Measurements from ENCODE around the gene TSPEAR.

TSPEAR gene

DNA sequence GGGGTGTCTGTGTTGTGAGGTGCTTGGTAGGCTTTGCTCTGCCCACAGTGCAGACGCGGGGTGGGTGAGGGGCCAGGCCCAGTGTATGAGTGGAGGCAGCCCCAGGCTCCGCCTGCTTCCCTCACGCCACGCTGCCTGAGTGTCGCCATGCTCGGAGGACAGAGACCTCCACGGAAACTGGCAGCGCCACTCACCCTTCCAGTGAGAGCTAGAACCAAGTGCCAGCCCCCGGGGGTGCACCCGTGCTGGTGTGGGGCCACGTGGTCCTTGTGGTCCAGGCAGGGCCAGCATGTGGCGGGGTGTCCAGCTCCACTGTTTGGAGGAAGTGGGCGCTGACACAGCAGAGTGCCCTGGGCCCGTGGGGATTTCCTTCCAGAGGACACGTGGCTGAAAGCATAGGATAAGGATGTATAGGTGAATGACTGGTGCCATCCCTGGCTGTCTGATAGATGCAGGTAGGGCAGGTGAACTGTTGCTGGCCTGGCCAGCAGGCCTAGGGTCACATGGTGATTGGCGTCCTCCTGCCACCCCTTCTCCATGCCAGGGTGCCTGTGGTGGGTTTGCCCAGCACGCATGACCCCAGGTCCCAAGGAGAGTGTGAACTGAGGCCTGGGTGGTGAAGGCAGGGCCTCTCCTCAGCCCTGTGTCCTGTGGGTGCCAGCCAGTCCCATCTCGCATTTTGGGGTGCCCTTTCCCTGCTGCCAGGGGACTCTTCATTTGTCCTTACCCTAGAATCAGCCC is 252.2 kb downstream of the TSPEAR start:
- H3K9ac ChIP-seq (ENCODE audit: low read depth, low read length) = no peak overlapping the region
- H3K27me3 ChIP-seq (ENCODE audit: control insufficient read depth, insufficient read depth, low read length) = peaks cover 5% of the 10 kb centered on the region; the same call in 1 of the 2 replicates
- H3K4me1 ChIP-seq (ENCODE audit: control insufficient read depth, insufficient read depth, low read length) = no peaks in the 10 kb centered on the region
- H3K27ac ChIP-seq (ENCODE audit: low read depth, low read length) = no peak overlapping the region
- no peak overlapping the region for H3K4me3 ChIP-seq (ENCODE audit: low read depth, low read length)
- H3K9me3 ChIP-seq (ENCODE audit: control insufficient read depth, insufficient read depth, low read length) = no peaks in the 10 kb centered on the region
- H3K36me3 ChIP-seq (ENCODE audit: control insufficient read depth, insufficient read depth, low read length) = no peaks in the 10 kb centered on the region

DNA sequence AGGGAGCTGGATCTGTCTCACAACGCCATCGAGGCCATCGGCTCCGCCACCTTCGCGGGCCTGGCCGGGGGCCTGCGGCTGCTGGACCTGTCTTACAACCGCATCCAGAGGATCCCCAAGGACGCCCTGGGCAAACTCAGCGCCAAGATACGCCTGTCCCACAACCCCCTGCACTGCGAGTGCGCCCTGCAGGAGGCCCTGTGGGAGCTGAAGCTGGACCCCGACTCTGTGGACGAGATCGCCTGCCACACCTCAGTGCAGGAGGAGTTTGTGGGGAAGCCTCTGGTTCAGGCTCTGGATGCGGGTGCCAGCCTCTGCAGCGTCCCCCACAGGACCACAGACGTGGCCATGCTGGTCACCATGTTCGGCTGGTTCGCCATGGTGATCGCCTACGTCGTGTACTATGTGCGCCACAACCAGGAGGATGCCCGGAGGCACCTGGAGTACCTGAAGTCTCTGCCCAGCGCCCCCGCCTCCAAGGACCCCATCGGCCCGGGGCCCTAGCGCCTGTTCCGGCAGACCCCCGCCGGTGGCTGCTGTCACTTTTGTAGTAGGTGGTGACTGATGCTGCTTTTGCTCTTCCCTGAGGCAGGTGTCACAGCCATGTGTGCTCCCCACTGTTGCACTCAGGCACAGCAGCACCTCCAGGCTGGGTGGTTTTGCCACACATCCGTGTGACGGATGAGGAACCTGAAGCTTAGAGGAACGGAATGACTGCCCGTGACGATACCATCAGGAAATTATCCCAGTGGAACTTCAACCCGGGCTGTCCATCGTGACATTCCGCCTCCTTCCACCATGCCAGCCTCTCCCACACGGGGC is 254.2 kb downstream of the TSPEAR start:
- no peaks in the 10 kb centered on the region for H3K9me3 ChIP-seq (ENCODE audit: control insufficient read depth, insufficient read depth, low read length)
- H3K36me3 ChIP-seq (ENCODE audit: control insufficient read depth, insufficient read depth, low read length) = no peaks in the 10 kb centered on the region
- no peak overlapping the region for H3K9ac ChIP-seq (ENCODE audit: low read depth, low read length)
- H3K4me1 ChIP-seq (ENCODE audit: control insufficient read depth, insufficient read depth, low read length) = no peaks in the 10 kb centered on the region
- H3K27me3 ChIP-seq (ENCODE audit: control insufficient read depth, insufficient read depth, low read length) = peaks cover 5% of the 10 kb centered on the region; the same call in 1 of the 2 replicates
- no peak overlapping the region for H3K27ac ChIP-seq (ENCODE audit: low read depth, low read length)
- H3K4me3 ChIP-seq (ENCODE audit: low read depth, low read length) = no peak overlapping the region

DNA sequence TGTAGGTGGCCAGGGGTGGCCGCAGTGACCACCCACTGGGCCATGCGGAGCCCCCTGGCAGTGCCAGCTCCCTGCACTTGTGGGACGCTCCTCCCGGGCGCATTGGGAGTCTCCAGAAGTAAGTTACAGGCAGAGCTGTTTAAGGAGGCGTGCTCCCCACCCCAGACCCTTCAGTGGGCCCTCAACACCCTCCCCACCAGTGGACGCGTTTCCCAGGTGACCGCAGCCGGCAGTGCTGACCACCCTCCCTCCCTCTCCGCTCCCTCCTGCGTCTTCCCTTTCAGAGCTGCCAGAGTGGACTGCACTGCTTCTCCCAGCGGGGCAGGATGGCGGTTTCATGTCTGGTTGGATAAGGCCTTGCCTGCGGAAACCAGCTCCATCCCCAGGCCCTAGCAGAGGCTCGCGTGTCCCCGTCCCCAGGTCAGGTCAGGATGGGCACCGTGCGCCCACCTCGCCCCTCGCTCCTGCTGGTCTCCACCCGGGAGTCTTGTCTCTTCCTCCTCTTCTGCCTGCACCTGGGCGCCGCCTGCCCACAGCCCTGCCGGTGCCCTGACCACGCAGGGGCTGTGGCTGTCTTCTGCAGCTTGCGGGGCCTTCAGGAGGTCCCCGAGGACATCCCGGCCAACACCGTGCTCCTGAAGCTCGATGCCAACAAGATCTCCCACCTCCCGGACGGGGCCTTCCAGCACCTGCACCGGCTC is 255.0 kb downstream of the TSPEAR start:
- Histone ChIP-seq H3K9me3 (ENCODE audit: control insufficient read depth, insufficient read depth, low read length) (no peaks in the 10 kb centered on the region), H3K27ac (ENCODE audit: low read depth, low read length) (no peak overlapping the region), H3K4me1 (ENCODE audit: control insufficient read depth, insufficient read depth, low read length) (no peaks in the 10 kb centered on the region), H3K27me3 (ENCODE audit: control insufficient read depth, insufficient read depth, low read length) (peaks cover 5% of the 10 kb centered on the region; the same call in 1 of the 2 replicates), H3K9ac (ENCODE audit: low read depth, low read length) (no peak overlapping the region), H3K4me3 (ENCODE audit: low read depth, low read length) (peak overlapping the region; percentile 64), H3K36me3 (ENCODE audit: control insufficient read depth, insufficient read depth, low read length) (no peaks in the 10 kb centered on the region)

DNA sequence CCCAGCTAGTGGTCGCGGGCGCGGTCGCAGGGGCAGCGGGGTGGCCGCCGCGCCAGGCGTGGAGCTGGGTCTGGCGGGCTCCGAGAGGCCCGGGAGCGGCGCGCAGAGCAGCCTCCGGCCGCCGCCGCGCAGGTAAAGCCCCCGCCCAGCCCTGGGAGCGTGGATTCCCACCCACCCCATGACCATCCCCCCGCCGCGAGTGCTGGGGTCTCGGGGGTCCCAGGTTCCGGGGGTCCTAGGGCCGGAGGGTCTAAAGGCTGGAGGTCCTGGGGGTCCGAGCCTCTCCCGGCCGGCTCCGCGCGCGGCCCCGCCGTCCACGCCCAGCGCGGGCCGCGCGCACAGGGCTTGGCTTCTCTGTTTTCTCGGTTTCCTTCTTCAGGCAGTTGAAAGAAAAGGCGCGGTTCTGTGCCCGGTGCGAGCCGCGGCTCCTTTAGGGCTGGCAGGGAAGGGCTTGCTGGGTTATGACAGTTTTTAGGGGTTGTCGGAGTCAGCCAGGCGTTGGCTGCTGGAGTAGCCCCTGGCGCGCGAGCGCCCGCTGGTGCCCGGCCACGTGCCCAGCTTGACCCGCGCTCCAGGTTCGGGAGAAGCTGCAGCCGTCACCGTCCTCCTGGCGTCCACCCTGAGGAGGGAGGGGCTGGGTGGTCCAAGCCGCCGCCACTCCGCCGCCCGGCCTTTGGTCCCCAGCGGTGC is 255.7 kb downstream of the TSPEAR start:
- peaks cover 5% of the 10 kb centered on the region; the same call in 1 of the 2 replicates for H3K27me3 ChIP-seq (ENCODE audit: control insufficient read depth, insufficient read depth, low read length)
- H3K36me3 ChIP-seq (ENCODE audit: control insufficient read depth, insufficient read depth, low read length) = no peaks in the 10 kb centered on the region
- H3K9ac ChIP-seq (ENCODE audit: low read depth, low read length) = no peak overlapping the region
- H3K4me1 ChIP-seq (ENCODE audit: control insufficient read depth, insufficient read depth, low read length) = no peaks in the 10 kb centered on the region
- H3K27ac ChIP-seq (ENCODE audit: low read depth, low read length) = no peak overlapping the region
- peak overlapping the region; percentile 64 for H3K4me3 ChIP-seq (ENCODE audit: low read depth, low read length)
- H3K9me3 ChIP-seq (ENCODE audit: control insufficient read depth, insufficient read depth, low read length) = no peaks in the 10 kb centered on the region

DNA sequence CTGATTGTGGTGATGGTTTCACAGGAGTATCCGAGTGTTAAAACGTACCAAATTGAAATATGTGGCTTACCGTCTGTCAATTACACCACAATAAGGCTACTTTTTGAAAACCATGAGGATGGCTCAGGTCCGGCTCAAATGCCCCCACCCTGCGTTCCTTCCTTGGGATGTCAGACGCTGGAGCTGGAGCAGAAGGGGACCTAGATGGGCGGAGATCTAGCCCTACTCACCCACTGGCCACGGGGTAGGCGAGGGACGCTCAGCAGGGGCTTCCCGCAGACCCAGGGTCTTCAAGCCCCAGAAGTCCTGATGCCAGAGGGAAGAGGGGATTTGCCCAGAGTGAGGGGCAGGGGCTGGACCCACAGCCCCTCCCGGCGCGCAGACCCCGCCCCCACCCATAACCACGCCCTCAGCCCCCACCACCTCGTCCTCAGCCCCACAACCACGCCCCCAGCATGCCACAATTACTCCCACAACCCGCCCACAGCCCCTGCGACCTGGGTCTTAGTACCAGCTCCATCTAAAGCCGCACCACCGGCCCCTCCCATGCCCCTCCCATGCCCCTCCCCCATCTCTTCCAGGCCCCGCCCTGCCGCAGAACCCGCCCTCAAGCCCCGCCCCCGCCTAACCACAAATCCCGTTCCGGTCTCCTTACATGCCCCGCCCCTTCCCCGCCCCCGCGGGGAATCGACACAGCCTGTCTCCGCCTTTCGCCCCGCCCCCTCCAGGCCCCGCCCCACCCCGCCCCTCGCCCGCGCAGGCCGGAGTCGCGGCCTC is 256.4 kb downstream of the TSPEAR start, which contains the start of gene LRRC3:
LRRC3 (plus strand) TSS at position 764 of the 777 bp plus-strand sequence. CDS start 1,135 bp downstream, outside the sequence.
- no peaks in the 10 kb centered on the region for H3K4me1 ChIP-seq (ENCODE audit: control insufficient read depth, insufficient read depth, low read length)
- peaks cover 5% of the 10 kb centered on the region; the same call in 1 of the 2 replicates for H3K27me3 ChIP-seq (ENCODE audit: control insufficient read depth, insufficient read depth, low read length)
- no peak within 1 kb of the TSS for H3K9ac ChIP-seq (ENCODE audit: low read depth, low read length)
- H3K27ac ChIP-seq (ENCODE audit: low read depth, low read length) = no peak within 1 kb of the TSS
- no peaks in the 10 kb centered on the region for H3K9me3 ChIP-seq (ENCODE audit: control insufficient read depth, insufficient read depth, low read length)
- H3K4me3 ChIP-seq (ENCODE audit: low read depth, low read length) = peak within 1 kb of the TSS; percentile 67
- no peaks in the 10 kb centered on the region for H3K36me3 ChIP-seq (ENCODE audit: control insufficient read depth, insufficient read depth, low read length)

DNA sequence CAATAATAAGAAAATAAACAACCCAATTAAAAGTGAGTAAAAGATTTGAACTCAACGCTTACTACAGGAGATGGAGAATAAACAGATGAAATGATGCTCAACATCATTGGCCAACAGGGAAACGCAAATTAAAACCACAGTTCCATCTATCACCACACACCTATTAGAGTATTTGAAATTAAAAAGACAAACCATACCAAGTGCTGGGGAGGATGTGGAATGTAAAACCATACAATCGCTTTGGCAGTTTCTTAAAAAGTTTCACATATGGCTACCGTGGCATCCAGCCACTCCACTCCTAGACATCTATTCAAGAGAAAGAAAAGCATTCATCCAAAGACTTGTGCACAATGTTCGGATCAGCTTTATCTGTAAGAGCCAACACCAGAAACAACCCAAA is 257.3 kb downstream of the TSPEAR start:
- Histone ChIP-seq H3K9me3 (ENCODE audit: control insufficient read depth, insufficient read depth, low read length) (no peaks in the 10 kb centered on the region), H3K4me3 (ENCODE audit: low read depth, low read length) (no peak overlapping the region), H3K27ac (ENCODE audit: low read depth, low read length) (no peak overlapping the region), H3K9ac (ENCODE audit: low read depth, low read length) (no peak overlapping the region), H3K27me3 (ENCODE audit: control insufficient read depth, insufficient read depth, low read length) (peaks cover 5% of the 10 kb centered on the region; the same call in 1 of the 2 replicates), H3K36me3 (ENCODE audit: control insufficient read depth, insufficient read depth, low read length) (no peaks in the 10 kb centered on the region), H3K4me1 (ENCODE audit: control insufficient read depth, insufficient read depth, low read length) (no peaks in the 10 kb centered on the region)

DNA sequence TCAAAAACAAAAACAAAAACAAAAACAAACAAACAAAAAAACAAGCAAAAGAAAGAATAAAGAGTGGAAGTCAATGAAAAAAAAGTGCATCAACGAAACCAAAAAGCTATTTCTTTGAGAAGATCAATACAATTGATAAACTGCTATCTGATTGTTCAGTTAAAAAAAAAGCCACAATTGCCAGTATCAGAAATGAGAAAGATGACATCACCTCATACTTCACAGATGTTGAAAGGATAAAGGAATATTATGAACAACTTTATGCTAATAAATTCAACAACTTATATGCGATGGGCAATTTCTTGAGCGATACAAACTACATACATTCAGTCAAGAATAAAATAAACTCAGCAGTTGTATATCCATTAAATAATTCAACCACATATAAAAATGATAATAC is 258.3 kb downstream of the TSPEAR start:
- Histone ChIP-seq H3K4me1 (ENCODE audit: control insufficient read depth, insufficient read depth, low read length) (no peaks in the 10 kb centered on the region), H3K9me3 (ENCODE audit: control insufficient read depth, insufficient read depth, low read length) (no peaks in the 10 kb centered on the region), H3K27me3 (ENCODE audit: control insufficient read depth, insufficient read depth, low read length) (peaks cover 5% of the 10 kb centered on the region; the same call in 1 of the 2 replicates), H3K4me3 (ENCODE audit: low read depth, low read length) (no peak overlapping the region), H3K9ac (ENCODE audit: low read depth, low read length) (no peak overlapping the region), H3K27ac (ENCODE audit: low read depth, low read length) (no peak overlapping the region), H3K36me3 (ENCODE audit: control insufficient read depth, insufficient read depth, low read length) (no peaks in the 10 kb centered on the region)

DNA sequence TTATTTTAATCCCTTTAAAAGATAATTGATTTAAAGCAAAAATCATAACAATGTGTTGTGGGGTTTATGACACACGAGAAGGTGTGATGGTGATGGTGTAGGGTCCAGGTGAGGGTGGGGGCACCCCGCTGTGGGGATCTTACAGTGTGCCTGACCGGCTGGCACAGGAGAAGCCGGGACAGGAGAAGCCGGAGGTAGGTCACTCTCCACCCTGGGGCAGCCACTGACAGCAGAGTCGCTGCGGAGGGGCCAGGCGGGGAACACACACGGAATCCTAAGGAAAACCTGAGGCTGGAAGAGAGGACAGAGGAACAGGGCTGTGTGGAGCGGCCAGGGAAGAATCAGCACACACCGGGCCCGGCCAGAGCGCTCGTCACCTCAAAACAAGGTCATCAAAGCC is 260.4 kb downstream of the TSPEAR start:
- Histone ChIP-seq H3K27ac (ENCODE audit: low read depth, low read length) (no peak overlapping the region), H3K9ac (ENCODE audit: low read depth, low read length) (no peak overlapping the region), H3K9me3 (ENCODE audit: control insufficient read depth, insufficient read depth, low read length) (no peaks in the 10 kb centered on the region), H3K27me3 (ENCODE audit: control insufficient read depth, insufficient read depth, low read length) (peaks cover 3% of the 10 kb centered on the region; the same call in 1 of the 2 replicates), H3K4me3 (ENCODE audit: low read depth, low read length) (no peak overlapping the region), H3K4me1 (ENCODE audit: control insufficient read depth, insufficient read depth, low read length) (no peaks in the 10 kb centered on the region), H3K36me3 (ENCODE audit: control insufficient read depth, insufficient read depth, low read length) (no peaks in the 10 kb centered on the region)

DNA sequence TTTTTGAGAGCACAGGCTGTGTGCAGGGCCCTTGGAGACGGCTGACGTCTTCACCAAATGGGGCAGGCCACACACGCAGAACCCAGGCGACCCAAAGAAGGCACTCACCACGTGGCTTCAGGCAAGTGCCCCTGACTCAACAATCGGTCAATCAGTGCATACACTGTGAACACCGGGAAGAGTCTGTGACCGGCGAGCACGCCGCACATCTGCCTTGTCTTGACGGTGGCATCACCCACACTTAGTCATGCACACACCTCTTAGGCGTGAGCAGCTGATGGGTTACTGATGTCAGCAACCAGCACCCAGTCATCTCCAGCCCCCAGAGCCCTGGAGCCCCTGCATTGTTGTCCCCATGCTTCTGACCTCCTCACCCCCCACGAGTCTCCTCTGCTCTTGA is 261.0 kb downstream of the TSPEAR start:
- no peak overlapping the region for H3K27ac ChIP-seq (ENCODE audit: low read depth, low read length)
- H3K9ac ChIP-seq (ENCODE audit: low read depth, low read length) = no peak overlapping the region
- H3K27me3 ChIP-seq (ENCODE audit: control insufficient read depth, insufficient read depth, low read length) = no peaks in the 10 kb centered on the region; the same call in 1 of the 2 replicates
- H3K4me3 ChIP-seq (ENCODE audit: low read depth, low read length) = no peak overlapping the region
- H3K9me3 ChIP-seq (ENCODE audit: control insufficient read depth, insufficient read depth, low read length) = no peaks in the 10 kb centered on the region
- H3K36me3 ChIP-seq (ENCODE audit: control insufficient read depth, insufficient read depth, low read length) = no peaks in the 10 kb centered on the region
- H3K4me1 ChIP-seq (ENCODE audit: control insufficient read depth, insufficient read depth, low read length) = no peaks in the 10 kb centered on the region

Measured in HUES48 (cell line).